H1 (cell line): ENCODE results near the gene VGLL4. TPM values are rescaled to one million over a fixed set of nuclear protein-coding genes. Genes with fewer than 3 reads are reported as not detected.

ENCODE experiments used
- CTCF ChIA-PET: fragments of 300-600 bp; sonication (Branson Sonifier 250); formaldehyde crosslinking; loops from one replicate; lab custom pipeline; 2021; ENCODE audit not compliant: partially characterized antibody; lab: Charles Lee
- POLR2A ChIA-PET: fragments of 300-600 bp; sonication (Branson Sonifier 250); formaldehyde crosslinking; loops from one replicate; lab custom pipeline; 2021; ENCODE audit warnings: inconsistent platforms; ENCODE audit not compliant: partially characterized antibody; lab: Charles Lee
- DNase-seq, 2 experiments: peaks; one replicate each; pipeline versions ENCODE4 v3.0.0 to v3.0.0-alpha.2; 2010 to 2022; ENCODE audit warnings: low spot score in 2 of 2, low read depth in 1 of 2, mixed read lengths in 1 of 2
- FAIRE-seq: peaks from 2 replicates; lab custom pipeline; 2011; peaks lifted over from hg19 to GRCh38; lab: Jason Lieb, UNC
- H2AFZ ChIP-seq: 2 replicates; pipeline ENCODE4 v1.8.1; 2012; ENCODE audit warnings: low read length, inconsistent platforms
- H2AK5ac ChIP-seq: 2 replicates; pipeline ENCODE4 v1.6.1; 2013; ENCODE audit warnings: low read depth, low read length
- H2BK120ac ChIP-seq: replicated peaks from 2 replicates; pipeline ENCODE3; 2013; ENCODE audit warnings: low read depth, low read length, inconsistent platforms
- H2BK12ac ChIP-seq: 2 replicates; pipeline ENCODE4 v1.6.1; 2013; ENCODE audit warnings: low read depth, low read length
- H2BK15ac ChIP-seq: 2 replicates; pipeline ENCODE4 v1.6.1; 2013; ENCODE audit warnings: low read length
- H2BK20ac ChIP-seq: 2 replicates; pipeline ENCODE4 v1.6.1; 2013; ENCODE audit warnings: low read length
- H2BK5ac ChIP-seq: 2 replicates; pipeline ENCODE4 v1.6.1; 2013; ENCODE audit warnings: low read depth, low read length
- H3K14ac ChIP-seq: 2 replicates; pipeline ENCODE4 v1.6.1; 2013; ENCODE audit warnings: inconsistent platforms; ENCODE audit not compliant: insufficient read length
- H3K18ac ChIP-seq: 2 replicates; pipeline ENCODE4 v1.6.1; 2013; ENCODE audit warnings: low read length; ENCODE audit errors: extremely low read depth
- H3K23ac ChIP-seq: 2 replicates; pipeline ENCODE4 v1.6.1; 2013; ENCODE audit warnings: inconsistent platforms; ENCODE audit not compliant: insufficient read length
- H3K23me2 ChIP-seq: 2 replicates; pipeline ENCODE4 v1.6.1; 2013; ENCODE audit warnings: low read depth, low read length
- H3K27ac ChIP-seq: 2 replicates; pipeline ENCODE4 v1.6.1; 2011; ENCODE audit warnings: low read depth, low read length, inconsistent platforms
- H3K27me3 ChIP-seq, 4 experiments: replicated peaks in 1 of 4; 1 replicate in 1 of 4; 2 replicates in 3 of 4; pipeline versions ENCODE4 v1.6.1 to v1.8.1; 2011 to 2013; ENCODE audit warnings: low read length in 3 of 4, mild to moderate bottlenecking in 3 of 4, inconsistent platforms in 2 of 4, mixed read lengths in 2 of 4, moderate library complexity in 1 of 4; ENCODE audit not compliant: control insufficient read depth in 3 of 4, insufficient read depth in 3 of 4; ENCODE audit errors: extremely low read depth in 1 of 4
- H3K36me3 ChIP-seq, 4 experiments: 2 replicates each; pipeline versions ENCODE4 v1.6.1 to v1.8.1; 2011 to 2013; ENCODE audit warnings: mild to moderate bottlenecking in 4 of 4, low read length in 3 of 4, moderate library complexity in 2 of 4, control low read depth in 1 of 4, inconsistent platforms in 1 of 4; ENCODE audit not compliant: insufficient read depth in 4 of 4, control insufficient read depth in 2 of 4
- H3K4ac ChIP-seq: replicated peaks from 2 replicates; pipeline ENCODE3; 2013; ENCODE audit warnings: low read length, low read depth, mixed read lengths, inconsistent platforms; ENCODE audit not compliant: insufficient read length
- H3K4me1 ChIP-seq, 4 experiments: replicated peaks in 1 of 4; 1 replicate in 1 of 4; 2 replicates in 3 of 4; pipeline versions ENCODE4 v1.6.1 to v1.8.1; 2011 to 2013; ENCODE audit warnings: low read length in 3 of 4, inconsistent platforms in 2 of 4, mixed read lengths in 1 of 4; ENCODE audit not compliant: insufficient read depth in 4 of 4, control insufficient read depth in 3 of 4
- H3K4me2 ChIP-seq, 2 experiments: 2 replicates each; pipeline versions ENCODE4 v1.6.1 to v1.8.1; 2011 to 2013; ENCODE audit warnings: low read depth in 2 of 2, low read length in 2 of 2, control low read depth in 1 of 2, inconsistent platforms in 1 of 2, mild to moderate bottlenecking in 1 of 2; ENCODE audit not compliant: insufficient read depth in 1 of 2
- H3K4me3 ChIP-seq, 4 experiments: fragments of 200-600, 300-600 bp in 1 of 4; sonication (generic), shearing (Covaris generic), sonication (Bioruptor Twin) in 1 of 4; 2 replicates each; pipeline versions ENCODE4 v1.5.1 to v1.8.1; 2011 to 2016; ENCODE audit warnings: low read length in 4 of 4, low read depth in 3 of 4, control low read depth in 2 of 4, inconsistent platforms in 2 of 4, mild to moderate bottlenecking in 2 of 4, mixed read lengths in 1 of 4, moderate library complexity in 1 of 4; ENCODE audit not compliant: insufficient read depth in 2 of 4; ENCODE audit errors: extremely low read depth in 1 of 4
- H3K56ac ChIP-seq: replicated peaks from 2 replicates; pipeline ENCODE3; 2013; ENCODE audit warnings: low read depth, mild to moderate bottlenecking, mixed read lengths, low read length, inconsistent platforms; ENCODE audit not compliant: insufficient read length
- H3K79me1 ChIP-seq: 2 replicates; pipeline ENCODE4 v1.6.1; 2013; ENCODE audit warnings: low read depth, low read length, control low read depth
- H3K79me2 ChIP-seq, 2 experiments: 2 replicates each; pipeline versions ENCODE4 v1.6.1 to v1.8.1; 2012 to 2013; ENCODE audit warnings: low read length in 2 of 2, mild to moderate bottlenecking in 2 of 2, inconsistent platforms in 1 of 2; ENCODE audit not compliant: insufficient read depth in 2 of 2, control insufficient read depth in 1 of 2
- H3K9ac ChIP-seq, 4 experiments: replicated peaks in 1 of 4; 1 replicate in 1 of 4; 2 replicates in 3 of 4; pipeline versions ENCODE4 v1.6.1 to v1.8.1; 2011 to 2013; ENCODE audit warnings: low read depth in 3 of 4, low read length in 3 of 4, control low read depth in 2 of 4, mild to moderate bottlenecking in 2 of 4, moderate library complexity in 2 of 4, inconsistent platforms in 1 of 4; ENCODE audit errors: extremely low read depth in 1 of 4
- H3K9me3 ChIP-seq, 2 experiments: 2 replicates each; pipeline versions ENCODE4 v1.6.1 to v1.8.1; 2012 to 2013; ENCODE audit warnings: mild to moderate bottlenecking in 2 of 2, moderate library complexity in 2 of 2, control low read depth in 1 of 2, inconsistent platforms in 1 of 2, low read depth in 1 of 2, low read length in 1 of 2, mixed read lengths in 1 of 2; ENCODE audit not compliant: insufficient read depth in 2 of 2
- H4K20me1 ChIP-seq, 2 experiments: replicated peaks in 1 of 2; 2 replicates each; pipeline versions ENCODE3 to v1.8.1; 2011 to 2013; ENCODE audit warnings: inconsistent platforms in 2 of 2, low read length in 2 of 2, mild to moderate bottlenecking in 1 of 2; ENCODE audit not compliant: insufficient read depth in 2 of 2, control insufficient read depth in 1 of 2
- H4K5ac ChIP-seq: 2 replicates; pipeline ENCODE4 v1.6.1; 2013; ENCODE audit warnings: low read length, low read depth, mixed read lengths, inconsistent platforms; ENCODE audit not compliant: insufficient read length
- H4K8ac ChIP-seq: 2 replicates; pipeline ENCODE4 v1.8.0; 2013; ENCODE audit warnings: mild to moderate bottlenecking, moderate library complexity, low read length, inconsistent platforms; ENCODE audit not compliant: insufficient read depth; ENCODE audit errors: extremely low read depth
- H4K91ac ChIP-seq: replicated peaks from 2 replicates; pipeline ENCODE3; 2013; ENCODE audit warnings: low read length, mixed read lengths, inconsistent platforms; ENCODE audit not compliant: insufficient read length
- BACH1 ChIP-seq: IDR thresholded peaks from 2 replicates; pipeline ENCODE4 v1.6.1; 2012; ENCODE audit warnings: low read length, improper control_type of control experiment
- CBX5 ChIP-seq: fragments of 300-800, 300-1000 bp; sonication (generic); IDR thresholded peaks from 2 replicates; pipeline ENCODE4 v1.7.1; 2016; ENCODE audit warnings: antibody characterized with exemption, low read length, low read depth
- EP300 ChIP-seq, 2 experiments: IDR thresholded peaks; 1 replicate in 1 of 2; 2 replicates in 1 of 2; pipeline ENCODE4 v1.6.1; 2011 to 2012; ENCODE audit warnings: low read depth in 2 of 2, low read length in 2 of 2, mild to moderate bottlenecking in 2 of 2, borderline replicate concordance in 1 of 2, inconsistent platforms in 1 of 2, moderate library complexity in 1 of 2
- HDAC2 ChIP-seq, 2 experiments: fragments of 300-600 bp in 1 of 2; sonication (generic) in 1 of 2; IDR thresholded peaks; 2 replicates each; pipeline ENCODE4 v1.6.1; 2011 to 2012; ENCODE audit warnings: low read depth in 2 of 2, low read length in 2 of 2, mild to moderate bottlenecking in 2 of 2, moderate library complexity in 2 of 2, borderline replicate concordance in 1 of 2, inconsistent platforms in 1 of 2
- KDM4A ChIP-seq: IDR thresholded peaks from one replicate; pipeline ENCODE4 v1.7.1; 2012; ENCODE audit warnings: low read depth, mild to moderate bottlenecking, moderate library complexity, low read length, inconsistent platforms; ENCODE audit not compliant: severe bottlenecking
- NANOG ChIP-seq: IDR thresholded peaks from 2 replicates; pipeline ENCODE4 v1.6.1; 2011; ENCODE audit warnings: low read length, low read depth, mild to moderate bottlenecking, inconsistent platforms; ENCODE audit not compliant: insufficient read depth, poor library complexity, severe bottlenecking
- RFX5 ChIP-seq: IDR thresholded peaks from 2 replicates; pipeline ENCODE4 v1.6.1; 2011; ENCODE audit warnings: low read depth, low read length, improper control_type of control experiment, borderline replicate concordance
- SAP30 ChIP-seq: fragments of 300-600 bp; sonication (generic); IDR thresholded peaks from 2 replicates; pipeline ENCODE4 v1.7.1; 2012; ENCODE audit warnings: low read length, moderate library complexity, mild to moderate bottlenecking, inconsistent platforms; ENCODE audit not compliant: insufficient read depth, insufficient replicate concordance
- WGBS, 2 experiments: shearing (Covaris generic) in 1 of 2; methylation state at CpG; one replicate each; pipeline versions ENCODE4 v1.1.6 to v1.1.7; 2013 to 2015; ENCODE audit warnings: low lambda C conversion rate in 2 of 2, mixed read lengths in 2 of 2, inconsistent platforms in 1 of 2, low coverage in 1 of 2, missing lambda C conversion rate in 1 of 2; ENCODE audit not compliant: insufficient replicate concordance in 2 of 2, insufficient coverage in 1 of 2, insufficient read length in 1 of 2; ENCODE audit errors: extremely low coverage in 1 of 2, missing lambda C conversion rate in 1 of 2; 5-methylcytosine and 5-hydroxymethylcytosine counted together
- polyA plus RNA-seq, 7 experiments: library from polyadenylated mRNA; depleted of rRNA in 3 of 7; stranded (reverse) in 5 of 7; unstranded in 2 of 7; fragments of >200 nt in 5 of 7; fragments of 200-250 nt in 2 of 7; gene quantifications; 1 replicate in 5 of 7; 2 replicates in 1 of 7; 4 replicates in 1 of 7; pipeline versions ENCODE4 v1.2.1 to v1.2.3, GENCODE V29; 2011 to 2013; ENCODE audit warnings: missing spikeins in 2 of 7, mixed read lengths in 2 of 7
- total RNA-seq: library from RNA; stranded (reverse); fragmentation: NEBNext Ultra II Directional; extraction: Animal tissue kit (Norgen Biotek cat#: 25700); gene quantifications from 2 replicates; pipeline ENCODE4 v1.2.1, GENCODE V29; 2021
- TF ChIP-seq, protein P1 (sequence below): IDR thresholded peaks from 2 replicates; pipeline ENCODE4 v1.6.1; 2012; ENCODE audit warnings: inconsistent platforms

The VGLL4 gene
- total and polyA plus RNA-seq, 2 of the 8 experiments (the other 6 are each of a cell fraction or from before 2014, with no cell fraction given) = 45.1 to 50.0 TPM

DNA sequence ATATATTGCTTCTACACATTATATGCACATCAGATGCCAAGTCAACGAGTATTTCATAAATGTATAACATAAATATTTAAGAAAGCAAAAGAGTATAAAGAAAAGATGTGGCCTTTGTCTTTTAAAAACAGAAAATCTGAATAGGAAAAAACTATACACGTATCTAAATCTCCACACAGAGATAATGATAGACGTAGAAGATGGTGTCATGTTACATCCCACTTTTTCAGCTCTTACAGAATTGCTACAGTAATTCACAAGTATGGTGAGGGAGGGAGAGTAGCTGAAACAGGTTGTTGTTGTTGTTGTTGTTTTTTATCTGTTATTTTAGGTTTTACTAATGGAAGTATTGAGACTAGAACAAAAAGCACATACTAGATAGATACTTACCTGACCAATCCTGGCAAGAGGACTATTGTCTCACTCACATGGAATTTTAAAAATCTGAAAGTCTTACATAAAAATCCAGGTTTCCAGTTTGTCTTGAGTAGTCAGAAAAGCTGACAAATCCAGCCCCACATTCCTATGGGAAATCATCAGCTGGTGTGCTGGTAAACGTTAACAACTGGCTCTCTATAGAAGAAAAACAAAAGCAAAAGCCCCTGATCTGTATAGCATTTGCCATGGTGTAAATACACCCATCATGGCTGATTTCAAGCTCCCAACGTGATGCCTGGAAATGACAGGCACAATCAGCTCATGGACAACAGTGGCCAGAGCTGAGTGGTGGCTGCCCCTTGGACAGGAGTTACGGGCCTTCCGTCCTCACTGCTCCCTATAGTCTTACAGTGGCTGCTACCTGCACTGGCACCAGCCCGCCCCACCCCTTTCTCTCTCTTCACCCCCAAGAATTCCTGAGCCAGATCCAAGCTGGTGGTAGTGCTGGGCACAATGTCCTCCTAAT, 47.4 kb upstream of the VGLL4 start:
- CTCF ChIA-PET = interaction anchor here (0.6 to 1.4 kb wide), 7 partner anchors 10 to 113 kb away, joined by 3 to 5 read pairs (median 3); no protein-coding TSS in a partner anchor
- Histone ChIP-seq H3K27ac (no peak overlapping the region), H3K4me2 (0 out of 4 replicates have a peak overlapping the region, but pooled peaks of 1 of the 2 experiments have one; percentile 8), H3K79me1 (no peaks in the 10 kb centered on the region), H3K14ac (no peak overlapping the region), H3K4me1 (peaks cover 1 to 9% (median 8%) of the 10 kb centered on the region in 4 experiments; a peak in 5 of 7 replicates), H4K20me1 (peaks cover 0 to 2% of the 10 kb centered on the region in 2 experiments), H2BK12ac (no peak overlapping the region; the same call in 1 of the 2 replicates), H4K5ac (no peak overlapping the region), H4K8ac (no peak overlapping the region), H2AFZ (no peak overlapping the region), H3K27me3 (no peaks in the 10 kb centered on the region), H3K36me3 (no peaks in the 10 kb centered on the region), H3K79me2 (no peaks in the 10 kb centered on the region), H3K9ac (no peak overlapping the region), H2AK5ac (no peak overlapping the region), H3K9me3 (no peaks in the 10 kb centered on the region), H3K56ac (no peak overlapping the region), H2BK20ac (no peak overlapping the region), H3K23me2 (no peaks in the 10 kb centered on the region), H3K4me3 (no peak overlapping the region), H2BK15ac (no peak overlapping the region), H2BK5ac (no peak overlapping the region), H3K4ac (no peak overlapping the region), H3K18ac (no peak overlapping the region), H3K23ac (no peak overlapping the region), H2BK120ac (no peak overlapping the region), H4K91ac (no peak overlapping the region)
- no peak for DNase-seq
- POLR2A ChIA-PET = interaction anchor here (1.2 kb wide), 1 partner anchor 541 kb away, joined by 3 read pairs; no protein-coding TSS in a partner anchor
- FAIRE-seq = no peak
- WGBS, 2 experiments = 68% methylated on average over 8 of the region's 8 CpGs; no CpG with 5 or more reads in 1 of the 2 experiments
- no peak for TF ChIP-seq KDM4A
- TF ChIP-seq RFX5 = no peak
- no peak for TF ChIP-seq CBX5
- no peak for TF ChIP-seq HDAC2 (IDR thresholded peaks at IDR 0.05; ENCODE audit: borderline replicate concordance in 1 of 2, low read depth in 2 of 2, low read length in 2 of 2)
- no peak for TF ChIP-seq EP300 (IDR thresholded peaks at IDR 0.05; ENCODE audit: borderline replicate concordance in 1 of 2, low read depth in 2 of 2, low read length in 2 of 2)
- TF ChIP-seq SAP30 = no peak
- TF ChIP-seq, protein P1, sequence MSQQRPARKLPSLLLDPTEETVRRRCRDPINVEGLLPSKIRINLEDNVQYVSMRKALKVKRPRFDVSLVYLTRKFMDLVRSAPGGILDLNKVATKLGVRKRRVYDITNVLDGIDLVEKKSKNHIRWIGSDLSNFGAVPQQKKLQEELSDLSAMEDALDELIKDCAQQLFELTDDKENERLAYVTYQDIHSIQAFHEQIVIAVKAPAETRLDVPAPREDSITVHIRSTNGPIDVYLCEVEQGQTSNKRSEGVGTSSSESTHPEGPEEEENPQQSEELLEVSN = no peak
- TF ChIP-seq BACH1 = no peak
- no peak for TF ChIP-seq NANOG
